ENCODE data around the gene PDXK.
A peak's percentile ranks its signal among the peaks of the same experiment; 100 is the strongest.
"Not testable (repeated sequence)": the region's sequence is repeated elsewhere in the genome, so short reads cannot be mapped to it uniquely, and the experiment has no call there.

The PDXK gene

GRCh38 chr21:43697758-43698643 lies 20.9 kb upstream of the PDXK start:
- DNase-seq (ENCODE audit: extremely low read depth, low read depth): no peak
- no peak for TF ChIP-seq CTCF (IDR thresholded peaks at IDR 0.05; ENCODE audit: low read depth, low read length)

- DNase-seq (ENCODE audit: extremely low read depth, low read depth): not testable (repeated sequence)
Observed at GRCh38 chr21:43699492-43699777, 19.5 kb upstream of the PDXK start.

GRCh38 chr21:43699933-43700599 lies 18.9 kb upstream of the PDXK start:
- no peak for DNase-seq (ENCODE audit: extremely low read depth, low read depth)
- TF ChIP-seq CTCF (IDR thresholded peaks at IDR 0.05; ENCODE audit: low read depth, low read length): no peak

- no peak for DNase-seq (ENCODE audit: extremely low read depth, low read depth)
- TF ChIP-seq CTCF (IDR thresholded peaks at IDR 0.05; ENCODE audit: low read depth, low read length): no peak
Observed at GRCh38 chr21:43701936-43702784, 16.8 kb upstream of the PDXK start.

GRCh38 chr21:43702785-43703034 lies 16.2 kb upstream of the PDXK start:
- DNase-seq (ENCODE audit: extremely low read depth, low read depth): no peak
- TF ChIP-seq CTCF (IDR thresholded peaks at IDR 0.05; ENCODE audit: low read depth, low read length): no peak

GRCh38 chr21:43703035-43703880 lies 15.7 kb upstream of the PDXK start:
- DNase-seq (ENCODE audit: extremely low read depth, low read depth): peak; percentile 61
- no peak for TF ChIP-seq CTCF (IDR thresholded peaks at IDR 0.05; ENCODE audit: low read depth, low read length)

- no peak for TF ChIP-seq CTCF (IDR thresholded peaks at IDR 0.05; ENCODE audit: low read depth, low read length)
- no peak for DNase-seq (ENCODE audit: extremely low read depth, low read depth)
Observed at GRCh38 chr21:43707462-43707861, 11.5 kb upstream of the PDXK start.
